ENCODE measurements around the gene IAPP. TPM values are rescaled to one million over a fixed set of nuclear protein-coding genes. Genes with fewer than 3 reads are reported as not detected.
"Not testable (repeated sequence)": the region's sequence is repeated elsewhere in the genome, so short reads cannot be mapped to it uniquely, and the experiment has no call there.

IAPP gene
- total RNA-seq, 4 donors from 2014 or later: not detected

DNA sequence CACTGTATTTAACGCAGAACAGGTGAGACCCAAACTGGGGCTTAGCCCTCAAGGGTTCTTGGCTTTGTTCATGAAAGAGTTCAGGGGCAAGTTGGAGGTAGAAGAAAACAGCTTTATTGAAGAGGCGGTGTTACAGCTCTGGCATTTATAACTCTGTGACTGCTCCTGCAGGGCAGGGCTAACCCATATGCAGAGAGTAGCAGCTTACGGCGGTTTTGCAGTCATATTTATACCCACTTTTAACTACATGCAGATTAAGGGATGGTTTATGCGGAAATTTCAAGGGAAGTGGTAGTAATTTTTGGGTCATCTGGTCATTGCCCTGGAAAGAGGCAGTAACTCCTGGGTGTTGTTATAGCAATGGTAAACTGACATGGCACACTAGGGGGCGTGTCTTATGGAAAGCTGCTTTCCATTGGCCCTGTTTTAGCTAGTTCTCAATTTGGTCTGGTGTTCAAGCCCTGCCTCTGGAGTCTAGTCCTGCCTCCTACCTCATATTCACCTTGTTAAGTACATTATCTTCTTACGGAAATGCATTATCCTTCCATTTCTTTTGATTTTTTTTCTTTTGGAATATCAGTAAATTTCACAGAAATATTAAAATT is 1.8 kb upstream of the IAPP start:
- Histone ChIP-seq H3K27me3 (no peaks in the 10 kb centered on the region), H3K4me1 (no peaks in the 10 kb centered on the region), H3K27ac (no peak overlapping the region), H3K9me3 (no peaks in the 10 kb centered on the region), H3K4me3 (no peak overlapping the region), H3K36me3 (no peaks in the 10 kb centered on the region)
- DNase-seq: no peak
- intact Hi-C loops (cut with DNase I): no loop called here
- WGBS, 2 donors: 76 to 81% methylated on average over 6 to 7 of the region's 7 CpGs
- TF ChIP-seq POLR2A (IDR thresholded peaks at IDR 0.05): no peak
- TF ChIP-seq, protein P1, sequence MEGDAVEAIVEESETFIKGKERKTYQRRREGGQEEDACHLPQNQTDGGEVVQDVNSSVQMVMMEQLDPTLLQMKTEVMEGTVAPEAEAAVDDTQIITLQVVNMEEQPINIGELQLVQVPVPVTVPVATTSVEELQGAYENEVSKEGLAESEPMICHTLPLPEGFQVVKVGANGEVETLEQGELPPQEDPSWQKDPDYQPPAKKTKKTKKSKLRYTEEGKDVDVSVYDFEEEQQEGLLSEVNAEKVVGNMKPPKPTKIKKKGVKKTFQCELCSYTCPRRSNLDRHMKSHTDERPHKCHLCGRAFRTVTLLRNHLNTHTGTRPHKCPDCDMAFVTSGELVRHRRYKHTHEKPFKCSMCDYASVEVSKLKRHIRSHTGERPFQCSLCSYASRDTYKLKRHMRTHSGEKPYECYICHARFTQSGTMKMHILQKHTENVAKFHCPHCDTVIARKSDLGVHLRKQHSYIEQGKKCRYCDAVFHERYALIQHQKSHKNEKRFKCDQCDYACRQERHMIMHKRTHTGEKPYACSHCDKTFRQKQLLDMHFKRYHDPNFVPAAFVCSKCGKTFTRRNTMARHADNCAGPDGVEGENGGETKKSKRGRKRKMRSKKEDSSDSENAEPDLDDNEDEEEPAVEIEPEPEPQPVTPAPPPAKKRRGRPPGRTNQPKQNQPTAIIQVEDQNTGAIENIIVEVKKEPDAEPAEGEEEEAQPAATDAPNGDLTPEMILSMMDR (IDR thresholded peaks at IDR 0.05): no peak

DNA sequence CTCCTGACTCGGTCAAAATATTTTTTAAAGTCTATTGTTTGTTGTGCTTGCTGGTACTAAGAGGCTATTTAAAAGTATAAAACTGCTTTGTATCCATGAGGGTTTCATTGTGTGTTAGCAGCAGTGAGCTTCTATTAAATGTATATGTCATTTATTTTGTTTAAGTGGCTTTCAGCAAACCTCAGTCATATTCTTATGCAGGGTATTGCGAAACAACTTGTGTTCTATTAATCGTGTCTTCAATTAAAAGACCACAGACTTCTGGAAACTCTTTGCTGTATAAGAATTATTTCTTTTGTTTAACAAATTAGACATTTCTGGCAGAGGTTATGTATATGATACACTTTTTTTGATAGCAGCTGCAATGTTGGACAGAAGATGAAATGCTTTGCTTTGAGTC is 6.5 kb downstream of the IAPP start:
- H3K4me1 ChIP-seq: no peaks in the 10 kb centered on the region
- 66 to 68% methylated on average over 3 of the region's 3 CpGs for WGBS, 2 donors
- H3K27me3 ChIP-seq: peaks cover 0 to 6% (median 0%) of the 10 kb centered on the region in 4 donors
- no peak overlapping the region for H3K4me3 ChIP-seq
- TF ChIP-seq, protein P1 (IDR thresholded peaks at IDR 0.05): no peak
- no peak for DNase-seq
- no peak overlapping the region for H3K27ac ChIP-seq
- intact Hi-C loops (cut with DNase I): no loop called here
- H3K36me3 ChIP-seq: no peaks in the 10 kb centered on the region
- H3K9me3 ChIP-seq: no peaks in the 10 kb centered on the region

DNA sequence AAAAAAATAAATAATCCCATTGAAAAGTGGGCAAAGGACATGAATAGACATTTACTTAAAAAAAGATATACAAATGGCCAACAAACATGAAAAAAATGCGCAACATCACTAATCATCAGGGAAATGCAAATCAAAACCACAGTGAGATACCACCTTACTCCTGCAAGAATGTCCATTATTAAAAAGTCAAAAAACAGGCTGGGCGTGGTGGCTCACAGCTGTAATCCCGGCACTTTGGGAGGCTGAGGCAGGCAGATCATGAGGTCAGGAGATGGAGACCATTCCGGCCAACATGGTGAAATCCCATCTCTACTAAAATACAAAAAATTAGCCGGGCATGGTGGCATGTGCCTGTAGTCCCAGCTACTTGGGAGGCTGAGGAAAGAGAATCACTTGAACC is 8.6 kb downstream of the IAPP start:
- H3K36me3 ChIP-seq; DNase-seq; H3K9me3 ChIP-seq; H3K4me1 ChIP-seq; H3K27me3 ChIP-seq; H3K4me3 ChIP-seq; intact Hi-C loops (cut with DNase I); H3K27ac ChIP-seq: not testable (repeated sequence)
- 80 to 82% methylated on average over 5 of the region's 5 CpGs for WGBS, 2 donors

DNA sequence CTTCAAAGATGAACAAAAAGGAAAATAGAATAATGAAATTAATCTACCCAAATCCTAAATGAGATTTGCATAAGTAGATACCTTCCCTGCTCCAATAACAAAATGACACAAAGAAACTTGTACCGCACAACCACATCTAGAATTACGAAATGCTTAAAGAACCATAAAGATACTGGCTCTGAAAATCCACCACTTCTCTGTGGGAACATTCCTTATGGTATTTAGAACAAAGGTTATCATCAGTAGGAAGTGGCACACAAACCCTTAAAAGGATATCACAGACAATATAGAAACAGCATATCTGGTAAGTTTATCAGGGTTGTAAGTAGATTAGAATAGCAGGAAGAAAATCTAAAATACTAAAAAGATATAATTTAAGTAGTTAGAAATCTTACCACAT is 11.6 kb downstream of the IAPP start:
- H3K27me3 ChIP-seq: no peaks in the 10 kb centered on the region
- no peaks in the 10 kb centered on the region for H3K9me3 ChIP-seq
- intact Hi-C loops (cut with DNase I): no loop called here
- no peak overlapping the region for H3K4me3 ChIP-seq
- no peaks in the 10 kb centered on the region for H3K36me3 ChIP-seq
- WGBS, 2 donors: 68 to 71% methylated on average over 2 of the region's 2 CpGs
- TF ChIP-seq POLR2A (IDR thresholded peaks at IDR 0.05): no peak
- TF ChIP-seq, protein P1 (IDR thresholded peaks at IDR 0.05): no peak
- no peaks in the 10 kb centered on the region for H3K4me1 ChIP-seq
- no peak for DNase-seq
- H3K27ac ChIP-seq: no peak overlapping the region

DNA sequence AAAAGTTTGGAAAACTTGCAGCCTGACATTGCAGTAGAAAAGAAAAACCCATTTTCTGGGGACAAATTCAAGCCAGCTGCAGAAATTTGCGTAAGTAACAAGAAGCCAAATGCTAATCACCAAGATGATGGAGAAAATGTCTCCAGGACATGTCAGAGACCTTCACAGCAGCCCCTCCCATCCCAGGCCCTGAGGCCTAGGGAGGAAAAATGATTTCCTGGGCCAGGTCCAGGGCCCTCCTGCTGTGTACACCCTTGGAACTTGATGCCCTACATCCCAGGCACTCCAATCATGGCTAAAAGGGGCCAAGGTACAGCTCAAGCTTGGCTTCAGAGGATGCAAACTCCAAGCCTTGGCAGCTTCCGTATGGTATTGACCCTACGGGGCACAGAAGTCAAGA is 14.5 kb downstream of the IAPP start:
- no peaks in the 10 kb centered on the region for H3K4me1 ChIP-seq
- no peaks in the 10 kb centered on the region for H3K27me3 ChIP-seq
- TF ChIP-seq, protein P1 (IDR thresholded peaks at IDR 0.05): no peak
- no peak for TF ChIP-seq POLR2A (IDR thresholded peaks at IDR 0.05)
- no peaks in the 10 kb centered on the region for H3K9me3 ChIP-seq
- DNase-seq: no peak
- H3K4me3 ChIP-seq: no peak overlapping the region
- H3K36me3 ChIP-seq: no peaks in the 10 kb centered on the region
- H3K27ac ChIP-seq: no peak overlapping the region
- 86 to 96% methylated on average over 3 of the region's 3 CpGs for WGBS, 2 donors
- intact Hi-C loops (cut with DNase I): no loop called here

DNA sequence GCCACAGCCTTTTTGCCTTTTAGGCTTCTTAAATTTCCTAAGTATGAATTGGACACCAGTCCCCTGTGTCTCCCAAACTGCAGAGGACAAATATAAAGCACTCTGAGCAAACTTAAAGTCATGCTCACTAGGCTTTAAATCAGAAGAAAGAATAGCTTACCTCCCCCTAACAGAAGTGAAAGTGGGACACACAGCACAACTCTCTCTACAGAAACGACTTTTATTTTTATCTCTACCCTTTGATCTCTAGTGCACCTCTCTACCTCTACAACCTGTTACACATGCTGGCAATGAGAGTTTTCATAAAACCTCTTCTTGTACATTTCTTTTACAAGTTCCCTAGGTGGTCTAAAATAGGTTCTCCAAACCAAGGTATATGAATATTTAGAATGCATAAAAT is 19.7 kb downstream of the IAPP start:
- DNase-seq: no peak
- Histone ChIP-seq H3K36me3 (no peaks in the 10 kb centered on the region), H3K27me3 (no peaks in the 10 kb centered on the region), H3K27ac (no peak overlapping the region), H3K4me1 (no peaks in the 10 kb centered on the region), H3K9me3 (no peaks in the 10 kb centered on the region), H3K4me3 (no peak overlapping the region)
- WGBS, 2 donors: 22 to 39% methylated on average over 1 of the region's 1 CpG
- intact Hi-C loops (cut with DNase I): no loop called here
- TF ChIP-seq, protein P1 (IDR thresholded peaks at IDR 0.05): no peak
- TF ChIP-seq POLR2A (IDR thresholded peaks at IDR 0.05): no peak

DNA sequence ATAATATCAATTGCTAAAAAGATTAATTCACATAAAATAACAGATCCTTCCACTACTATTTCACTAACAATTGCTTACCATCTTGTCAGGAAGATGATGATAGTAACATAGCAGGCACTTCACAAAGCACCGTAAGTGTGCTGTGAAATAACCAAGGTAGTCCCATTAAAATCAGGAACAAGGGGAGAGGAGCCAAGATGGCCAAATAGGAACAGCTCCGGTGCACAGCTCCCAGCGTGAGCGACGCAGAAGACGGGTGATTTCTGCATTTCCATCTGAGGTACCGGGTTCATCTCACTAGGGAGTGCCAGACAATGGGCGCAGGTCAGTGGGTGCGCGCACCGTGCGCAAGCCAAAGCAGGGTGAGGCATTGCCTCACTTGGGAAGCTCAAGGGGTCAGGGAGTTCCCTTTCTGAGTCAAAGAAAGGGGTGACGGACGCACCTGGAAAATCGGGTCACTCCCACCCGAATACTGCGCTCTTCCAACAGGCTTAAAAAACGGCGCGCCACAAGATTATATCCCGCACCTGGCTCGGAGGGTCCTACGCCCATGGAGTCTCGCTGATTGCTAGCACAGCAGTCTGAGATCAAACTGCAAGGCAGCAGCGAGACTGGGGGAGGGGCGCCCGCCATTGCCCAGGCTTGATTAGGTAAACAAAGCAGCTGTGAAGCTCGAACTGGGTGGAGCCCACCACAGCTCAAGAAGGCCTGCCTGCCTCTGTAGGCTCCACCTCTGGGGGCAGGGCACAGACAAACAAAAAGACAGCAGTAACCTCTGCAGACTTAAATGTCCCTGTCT is 22.3 kb downstream of the IAPP start:
- H3K27me3 ChIP-seq; H3K36me3 ChIP-seq; DNase-seq; H3K9me3 ChIP-seq; H3K4me3 ChIP-seq; H3K4me1 ChIP-seq; intact Hi-C loops (cut with DNase I); H3K27ac ChIP-seq: not testable (repeated sequence)
- 90 to 95% methylated on average over 14 to 22 of the region's 28 CpGs for WGBS, 2 donors
